Choroid plexus epithelial cell (primary cell): ENCODE results near the gene PAX2.

ENCODE experiments used
- DNase-seq: peaks from one replicate; pipeline ENCODE4 v3.0.0-alpha.2; 2010; ENCODE audit warnings: low read depth
- H3K4me3 ChIP-seq: 2 replicates; pipeline ENCODE4 v1.5.1; 2011; ENCODE audit warnings: low read depth, mild to moderate bottlenecking, control low read depth, low read length, moderate library complexity
- CTCF ChIP-seq: conservative IDR thresholded peaks from 2 replicates; pipeline ENCODE4 v1.5.1; 2011; ENCODE audit warnings: low read depth, mild to moderate bottlenecking, control low read depth, inconsistent platforms, low read length, moderate library complexity

PAX2 gene

DNA sequence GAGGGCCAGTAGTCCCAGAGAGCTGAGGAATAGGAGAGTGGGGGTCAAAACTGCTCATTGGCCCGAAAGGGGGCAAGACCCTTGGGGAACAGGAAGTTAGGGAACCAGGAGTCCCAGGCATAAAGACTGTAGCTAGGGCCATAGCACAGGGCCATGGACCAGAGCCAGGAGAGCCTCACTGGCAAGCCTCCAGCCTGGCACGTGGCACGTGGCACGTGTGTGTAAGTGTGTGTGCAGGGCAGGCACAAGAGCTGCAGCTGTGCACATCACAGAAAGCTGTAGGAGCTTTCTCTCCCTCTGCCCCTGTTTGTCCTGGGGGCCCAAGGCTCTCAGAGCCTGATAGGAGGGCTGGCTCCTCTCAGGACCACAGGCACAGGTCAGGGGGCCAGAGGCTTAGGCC lies 119.6 kb downstream of the PAX2 start:
- H3K4me3 ChIP-seq = no peak overlapping the region
- no peak for TF ChIP-seq CTCF

DNA sequence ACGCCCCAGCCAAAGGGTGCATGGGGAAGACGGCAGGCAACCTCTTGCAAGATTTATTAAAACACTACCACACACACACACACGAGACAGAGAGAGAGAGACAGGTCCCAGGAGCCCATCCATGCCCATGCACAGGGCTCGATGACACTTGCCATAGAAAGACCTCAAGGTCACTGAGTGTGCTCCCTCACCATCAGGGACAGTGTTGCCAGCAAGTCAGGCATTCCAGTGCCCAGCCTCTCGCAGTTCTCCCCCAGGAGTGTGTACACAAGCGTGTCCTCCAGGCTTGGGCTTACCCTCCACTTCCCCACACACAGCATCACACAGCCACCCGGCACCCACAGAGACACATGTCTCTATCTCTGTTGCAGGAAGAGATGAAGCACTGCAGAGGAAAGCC lies 120.6 kb downstream of the PAX2 start:
- H3K4me3 ChIP-seq = no peak overlapping the region
- no peak for DNase-seq
- no peak for TF ChIP-seq CTCF

More for the DNA sequence above, 119.6 kb downstream of the PAX2 start:
- DNase-seq = no peak

- no peak for TF ChIP-seq CTCF
- DNase-seq = no peak
- H3K4me3 ChIP-seq = no peak overlapping the region
Measured at GRCh38 chr10:100866575-100867098, 121.3 kb downstream of the PAX2 start.

GRCh38 chr10:100867261-100867963 lies 122.0 kb downstream of the PAX2 start:
- H3K4me3 ChIP-seq = no peak overlapping the region
- no peak for TF ChIP-seq CTCF
- DNase-seq = no peak

GRCh38 chr10:100868382-100868781 lies 123.0 kb downstream of the PAX2 start:
- no peak for DNase-seq
- no peak overlapping the region for H3K4me3 ChIP-seq
- no peak for TF ChIP-seq CTCF

DNA sequence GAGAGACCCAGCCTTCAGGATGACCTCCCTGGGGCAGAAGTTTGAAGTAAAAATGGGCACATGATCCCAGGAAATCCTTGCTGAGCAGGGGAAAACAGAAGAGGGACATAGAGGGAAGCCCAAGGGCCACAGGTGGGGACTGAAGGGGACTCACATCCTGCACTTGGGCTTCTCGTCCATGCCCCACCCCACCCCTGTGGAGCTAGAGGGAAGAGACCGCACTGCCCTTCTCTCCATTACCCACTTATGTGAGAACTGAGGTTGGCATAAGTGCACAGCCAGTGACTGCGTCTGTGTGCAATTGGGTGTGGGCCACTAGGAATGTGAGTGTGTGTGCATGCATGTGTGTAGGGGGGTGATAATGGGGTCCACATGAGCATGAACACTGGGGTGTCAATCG lies 124.0 kb downstream of the PAX2 start:
- DNase-seq = no peak
- no peak overlapping the region for H3K4me3 ChIP-seq
- no peak for TF ChIP-seq CTCF
